GM12801 (cell line): ENCODE measurements around the gene AFTPH.

Experiments used
- CTCF ChIP-seq: IDR thresholded peaks from one replicate; pipeline ENCODE4 v1.5.1; 2011; ENCODE audit warnings: control low read depth; ENCODE audit not compliant: insufficient read length; ENCODE audit errors: extremely low read depth

AFTPH gene

GRCh38 chr2:64605026-64605471, 80.9 kb downstream of the AFTPH start:
- no peak for TF ChIP-seq CTCF

GRCh38 chr2:64605991-64606478, 81.9 kb downstream of the AFTPH start:
- no peak for TF ChIP-seq CTCF

DNA sequence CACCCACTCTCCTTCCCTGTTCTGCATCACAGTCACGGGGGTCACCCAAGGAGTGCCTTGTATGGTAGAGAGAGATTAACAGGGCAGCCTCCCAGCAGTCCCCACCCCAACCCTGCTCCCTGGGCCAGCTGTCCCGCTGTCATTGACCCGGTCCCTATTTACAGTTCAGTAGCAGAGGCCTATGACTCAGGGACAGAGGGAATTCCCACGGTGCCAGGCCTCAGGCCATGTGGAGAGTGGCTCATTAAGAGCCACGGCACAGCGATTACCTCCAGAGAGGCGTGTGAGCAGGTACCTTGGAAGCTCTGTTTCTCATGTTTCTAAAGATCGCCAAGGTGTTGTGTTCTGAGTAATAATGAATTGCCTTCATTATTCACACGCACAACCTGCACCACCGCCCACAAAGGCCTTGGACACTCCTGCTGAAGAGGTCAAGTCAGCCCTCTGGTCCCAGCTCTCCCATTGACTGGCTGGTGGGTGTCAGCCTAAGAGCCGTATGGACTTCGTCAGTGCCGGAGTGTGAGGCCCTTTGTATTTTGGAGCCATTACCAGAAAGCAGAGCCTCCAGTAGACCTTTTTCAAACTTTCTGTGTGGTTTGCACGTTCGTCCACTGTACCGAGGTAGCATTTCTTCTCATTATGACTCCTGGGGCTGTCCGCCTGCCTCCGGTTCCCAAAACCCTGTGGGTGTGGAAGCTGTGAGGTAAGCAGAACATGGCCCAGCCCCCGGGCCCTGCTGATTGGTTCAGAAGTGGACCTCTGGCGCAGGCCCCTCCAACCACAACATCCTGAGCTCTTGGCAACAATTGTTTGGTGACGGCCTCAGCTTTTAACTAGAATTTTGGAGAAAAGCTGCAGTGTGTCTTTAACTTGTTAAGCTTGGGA, 82.6 kb downstream of the AFTPH start:
- no peak for TF ChIP-seq CTCF

GRCh38 chr2:64607381-64608304, 83.5 kb downstream of the AFTPH start:
- no peak for TF ChIP-seq CTCF

DNA sequence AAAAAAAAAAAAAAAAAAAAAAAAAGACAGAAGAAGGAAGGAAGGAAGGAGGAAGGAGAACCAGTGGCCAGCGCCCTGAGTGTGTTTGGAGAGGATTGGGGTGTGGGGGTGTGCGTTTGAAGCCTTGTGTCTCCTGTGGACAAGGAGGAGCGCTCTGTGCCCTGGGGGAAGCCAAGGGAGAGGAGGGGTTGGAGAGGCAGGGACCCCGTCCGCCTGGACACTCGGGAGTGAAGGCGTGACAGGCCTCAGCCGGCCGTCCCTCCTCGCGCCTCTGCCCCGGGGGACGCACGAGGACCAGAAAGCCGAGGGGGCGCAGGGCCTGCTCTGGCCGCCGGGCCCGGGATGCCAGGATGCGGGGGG, 84.7 kb downstream of the AFTPH start:
- no peak for TF ChIP-seq CTCF

DNA sequence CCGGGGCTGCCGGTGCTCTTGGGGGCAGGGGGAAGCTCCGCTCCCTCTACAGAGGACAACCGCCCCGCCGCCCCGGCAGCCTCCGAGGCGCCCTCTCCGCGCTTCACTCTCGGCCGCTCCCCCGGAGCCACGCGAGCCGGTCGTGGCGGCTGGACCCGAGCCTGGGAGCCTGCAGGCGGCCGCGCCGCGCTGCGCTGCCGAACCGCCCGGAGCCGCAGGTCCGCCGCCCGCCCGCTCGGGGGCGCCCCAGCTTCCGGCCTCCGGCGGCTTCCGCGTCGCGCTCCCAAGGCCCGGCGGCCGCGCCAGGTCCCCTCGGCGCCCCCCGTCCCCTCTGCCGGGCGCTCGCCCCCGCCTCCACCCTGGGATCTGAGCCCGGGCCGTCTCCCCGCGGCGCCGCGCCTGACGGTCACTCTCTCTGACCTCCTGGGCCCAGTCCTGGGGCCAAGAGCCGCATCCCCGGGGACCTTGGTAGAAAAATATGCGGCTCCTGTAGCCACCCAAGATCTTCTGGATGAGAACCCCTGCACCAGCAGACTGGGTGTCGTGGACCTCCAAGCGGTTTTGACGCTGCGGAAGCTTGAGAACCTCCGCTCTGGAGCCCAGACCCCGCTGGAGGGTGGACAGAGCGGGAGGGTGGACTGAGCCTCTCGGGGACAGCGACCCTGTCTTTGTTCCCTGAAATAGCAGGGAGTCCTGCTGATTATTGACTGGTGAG, 85.3 kb downstream of the AFTPH start:
- no peak for TF ChIP-seq CTCF

DNA sequence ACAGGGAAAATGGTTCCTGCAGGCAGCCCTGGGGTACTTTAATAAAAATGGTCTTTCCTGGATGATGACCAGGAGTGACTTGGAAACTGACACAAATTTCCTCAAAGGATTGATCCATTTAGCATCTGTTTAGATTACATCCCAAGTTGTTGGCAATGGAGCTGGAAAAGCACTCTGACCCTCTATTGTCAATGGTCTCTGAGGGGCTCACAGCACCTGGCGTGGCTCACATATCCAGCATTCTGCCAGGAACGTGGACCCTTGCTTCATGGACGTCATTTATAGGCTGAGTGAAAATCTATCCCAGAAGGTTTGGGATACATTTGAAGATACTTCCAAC, 85.8 kb downstream of the AFTPH start:
- no peak for TF ChIP-seq CTCF
